Loucy (cell line): ENCODE results near the gene GLT8D1.

Experiments
- H2AFZ ChIP-seq: fragments of 200-600 bp; sonication (generic); 2 replicates; pipeline ENCODE4 v1.6.0; 2016; ENCODE audit warnings: antibody characterized with exemption, mild to moderate bottlenecking, low read length, moderate library complexity
- H3F3A ChIP-seq: fragments of 200-600 bp; 2 replicates; pipeline ENCODE4 v1.6.0; 2016; ENCODE audit warnings: antibody characterized with exemption, low read depth, mild to moderate bottlenecking
- H3K27me3 ChIP-seq: fragments of 200-600 bp; sonication (generic); 2 replicates; pipeline ENCODE4 v1.6.1; 2014; ENCODE audit warnings: low read length, mild to moderate bottlenecking; ENCODE audit not compliant: insufficient read depth, poor library complexity, severe bottlenecking
- H3K36me3 ChIP-seq: fragments of 200-600 bp; sonication (generic); 2 replicates; pipeline ENCODE4 v1.6.1; 2016; ENCODE audit warnings: low read length; ENCODE audit not compliant: insufficient read depth
- H3K4me1 ChIP-seq: fragments of 200-600 bp; sonication (generic); 2 replicates; pipeline ENCODE4 v1.5.1; 2014; ENCODE audit warnings: low read length, mild to moderate bottlenecking; ENCODE audit not compliant: insufficient read depth, poor library complexity, severe bottlenecking
- H3K4me2 ChIP-seq: fragments of 200-600 bp; sonication (generic); 2 replicates; pipeline ENCODE4 v1.6.0; 2014; ENCODE audit warnings: antibody characterized with exemption, low read length, low read depth, mild to moderate bottlenecking; ENCODE audit not compliant: poor library complexity, severe bottlenecking
- H3K4me3 ChIP-seq: fragments of 200-600 bp; sonication (generic); 2 replicates; pipeline ENCODE4 v1.5.1; 2014; ENCODE audit warnings: low read length, mild to moderate bottlenecking, mixed read lengths; ENCODE audit not compliant: poor library complexity, severe bottlenecking
- H3K79me2 ChIP-seq: fragments of 200-600 bp; sonication (generic); 2 replicates; pipeline ENCODE4 v1.6.1; 2014; ENCODE audit warnings: low read length; ENCODE audit not compliant: insufficient read depth
- H3K9ac ChIP-seq: fragments of 200-600 bp; sonication (generic); 2 replicates; pipeline ENCODE4 v1.6.0; 2014; ENCODE audit warnings: mild to moderate bottlenecking, low read depth, low read length, moderate library complexity; ENCODE audit not compliant: poor library complexity, severe bottlenecking
- H3K9me2 ChIP-seq: fragments of 200-600 bp; sonication (generic); replicated peaks from 2 replicates; pipeline ENCODE4 v1.6.1; 2016; ENCODE audit warnings: low read depth, low read length, mixed read lengths
- H3K9me3 ChIP-seq: fragments of 200-600 bp; sonication (generic); 2 replicates; pipeline ENCODE4 v1.6.1; 2014; ENCODE audit warnings: mild to moderate bottlenecking, antibody characterized with exemption, low read length, low read depth; ENCODE audit not compliant: insufficient read depth
- H4K20me1 ChIP-seq: fragments of 200-600 bp; sonication (generic); 2 replicates; pipeline ENCODE4 v1.6.0; 2014; ENCODE audit warnings: antibody characterized with exemption, low read length, mild to moderate bottlenecking; ENCODE audit not compliant: insufficient read depth, poor library complexity, severe bottlenecking
- CTCF ChIP-seq: fragments of 200-600 bp; sonication (generic); conservative IDR thresholded peaks from 2 replicates; pipeline ENCODE4 v1.5.1; 2014; ENCODE audit warnings: mild to moderate bottlenecking, antibody characterized with exemption, low read length
- EZH2phosphoT487 ChIP-seq: fragments of 200-600 bp; IDR thresholded peaks from 2 replicates; pipeline ENCODE4 v1.6.1; 2018; ENCODE audit warnings: antibody characterized with exemption, mild to moderate bottlenecking, moderate library complexity, borderline replicate concordance

The GLT8D1 gene

GRCh38 chr3:52682016-52682415 lies 23.6 kb downstream of the GLT8D1 start:
- no peaks in the 10 kb centered on the region for H3K9me2 ChIP-seq
- H2AFZ ChIP-seq = no peak overlapping the region
- H3K9ac ChIP-seq = peak overlapping the region; percentile 36
- H3K4me1 ChIP-seq = peaks cover 57% of the 10 kb centered on the region
- 0 out of 2 replicates have a peak, but pooled peaks cover 3% of the 10 kb centered on the region for H3F3A ChIP-seq
- peak overlapping the region; percentile 90 for H3K4me2 ChIP-seq
- H3K36me3 ChIP-seq = peaks cover 21% of the 10 kb centered on the region; the same call in 1 of the 2 replicates
- H3K79me2 ChIP-seq = peaks cover 85% of the 10 kb centered on the region
- H3K9me3 ChIP-seq = no peaks in the 10 kb centered on the region
- H4K20me1 ChIP-seq = peaks cover 36% of the 10 kb centered on the region
- peak overlapping the region; percentile 34 for H3K4me3 ChIP-seq
- no peaks in the 10 kb centered on the region for H3K27me3 ChIP-seq
- peak; percentile 55 for TF ChIP-seq CTCF
- TF ChIP-seq EZH2phosphoT487 = no peak

- Histone ChIP-seq H3F3A (0 out of 2 replicates have a peak, but pooled peaks cover 3% of the 10 kb centered on the region), H3K4me1 (peaks cover 53% of the 10 kb centered on the region), H3K4me3 (peak overlapping the region; percentile 9), H3K9me2 (no peaks in the 10 kb centered on the region), H3K36me3 (peaks cover 25% of the 10 kb centered on the region; the same call in 1 of the 2 replicates), H2AFZ (no peak overlapping the region), H3K9me3 (no peaks in the 10 kb centered on the region), H3K9ac (peak overlapping the region; percentile 36), H3K4me2 (peak overlapping the region; percentile 90), H4K20me1 (peaks cover 32% of the 10 kb centered on the region), H3K27me3 (no peaks in the 10 kb centered on the region), H3K79me2 (peaks cover 81% of the 10 kb centered on the region)
- TF ChIP-seq EZH2phosphoT487 = no peak
- no peak for TF ChIP-seq CTCF
Measured at GRCh38 chr3:52681596-52681995, 24.0 kb downstream of the GLT8D1 start.

GRCh38 chr3:52679811-52680210 lies 25.8 kb downstream of the GLT8D1 start:
- Histone ChIP-seq H4K20me1 (peaks cover 23% of the 10 kb centered on the region), H3K27me3 (no peaks in the 10 kb centered on the region), H3K9ac (peak overlapping the region; percentile 10), H3F3A (no peaks in the 10 kb centered on the region), H3K4me3 (no peak overlapping the region), H3K36me3 (peaks cover 38% of the 10 kb centered on the region; the same call in 1 of the 2 replicates), H3K9me2 (no peaks in the 10 kb centered on the region), H3K4me2 (peak overlapping the region; percentile 90), H3K9me3 (no peaks in the 10 kb centered on the region), H3K79me2 (peaks cover 70% of the 10 kb centered on the region), H2AFZ (no peak overlapping the region), H3K4me1 (peaks cover 48% of the 10 kb centered on the region)
- no peak for TF ChIP-seq EZH2phosphoT487
- no peak for TF ChIP-seq CTCF
